Limb (tissue), 2 donors: ENCODE results near the gene SLCO3A1.

Experiments used
- DNase-seq, 2 donors: peaks; one replicate each; pipeline ENCODE4 v3.0.0-alpha.2; 2016; ENCODE audit errors: extremely low spot score in 2 of 2

SLCO3A1 gene

GRCh38 chr15:91853511-91853947 lies at the start of gene SLCO3A1:
TSS of gene SLCO3A1 (plus strand) at chr15:91853708.
- DNase-seq: peak; percentile 18 to 87

GRCh38 chr15:91807122-91807521 lies 46.4 kb upstream of the SLCO3A1 start:
- DNase-seq: no peak

GRCh38 chr15:91813924-91814323 lies 39.6 kb upstream of the SLCO3A1 start:
- DNase-seq: no peak

- no peak for DNase-seq
Observed at GRCh38 chr15:91816942-91817341, 36.6 kb upstream of the SLCO3A1 start.

GRCh38 chr15:91821458-91821857 lies 32.0 kb upstream of the SLCO3A1 start:
- no peak for DNase-seq

GRCh38 chr15:91824256-91824655 lies 29.3 kb upstream of the SLCO3A1 start:
- DNase-seq: peak; percentile 13 to 36

- no peak for DNase-seq
Observed at GRCh38 chr15:91826443-91826842, 27.1 kb upstream of the SLCO3A1 start.

- no peak for DNase-seq
Observed at GRCh38 chr15:91833056-91833455, 20.5 kb upstream of the SLCO3A1 start.

GRCh38 chr15:91839867-91840266 lies 13.6 kb upstream of the SLCO3A1 start:
- no peak for DNase-seq

GRCh38 chr15:91841861-91842260 lies 11.6 kb upstream of the SLCO3A1 start:
- no peak for DNase-seq

- no peak for DNase-seq
Observed at GRCh38 chr15:91844341-91844740, 9.2 kb upstream of the SLCO3A1 start.

- DNase-seq: no peak
Observed at GRCh38 chr15:91844928-91845327, 8.6 kb upstream of the SLCO3A1 start.

- no peak for DNase-seq
Observed at GRCh38 chr15:91845720-91846119, 7.8 kb upstream of the SLCO3A1 start.

GRCh38 chr15:91849180-91849579 lies 4.3 kb upstream of the SLCO3A1 start:
- no peak for DNase-seq

- no peak for DNase-seq
Observed at GRCh38 chr15:91849749-91850161, 3.8 kb upstream of the SLCO3A1 start.

GRCh38 chr15:91852741-91853510 lies 582 bp upstream of the SLCO3A1 start:
- peak; percentile 47 to 79 for DNase-seq

GRCh38 chr15:91853948-91854638 lies 585 bp downstream of the SLCO3A1 start:
- DNase-seq: peak in 1 of 2 donors; percentile 70

- DNase-seq: no peak
Observed at GRCh38 chr15:91854639-91854990, 1.1 kb downstream of the SLCO3A1 start.

GRCh38 chr15:91855241-91855640 lies 1.7 kb downstream of the SLCO3A1 start:
- no peak for DNase-seq

GRCh38 chr15:91855684-91856489 lies 2.4 kb downstream of the SLCO3A1 start:
- no peak for DNase-seq

- DNase-seq: no peak
Observed at GRCh38 chr15:91857224-91857585, 3.7 kb downstream of the SLCO3A1 start.

- DNase-seq: no peak
Observed at GRCh38 chr15:91857772-91858171, 4.3 kb downstream of the SLCO3A1 start.
